ENCODE results near the gene ZBTB20. TPM values are rescaled to one million over a fixed set of nuclear protein-coding genes. Genes with fewer than 3 reads are reported as not detected.

ZBTB20 gene
- total RNA-seq, 6 donors from 2014 or later, result 40.0 to 150 (median 65.8) TPM

DNA sequence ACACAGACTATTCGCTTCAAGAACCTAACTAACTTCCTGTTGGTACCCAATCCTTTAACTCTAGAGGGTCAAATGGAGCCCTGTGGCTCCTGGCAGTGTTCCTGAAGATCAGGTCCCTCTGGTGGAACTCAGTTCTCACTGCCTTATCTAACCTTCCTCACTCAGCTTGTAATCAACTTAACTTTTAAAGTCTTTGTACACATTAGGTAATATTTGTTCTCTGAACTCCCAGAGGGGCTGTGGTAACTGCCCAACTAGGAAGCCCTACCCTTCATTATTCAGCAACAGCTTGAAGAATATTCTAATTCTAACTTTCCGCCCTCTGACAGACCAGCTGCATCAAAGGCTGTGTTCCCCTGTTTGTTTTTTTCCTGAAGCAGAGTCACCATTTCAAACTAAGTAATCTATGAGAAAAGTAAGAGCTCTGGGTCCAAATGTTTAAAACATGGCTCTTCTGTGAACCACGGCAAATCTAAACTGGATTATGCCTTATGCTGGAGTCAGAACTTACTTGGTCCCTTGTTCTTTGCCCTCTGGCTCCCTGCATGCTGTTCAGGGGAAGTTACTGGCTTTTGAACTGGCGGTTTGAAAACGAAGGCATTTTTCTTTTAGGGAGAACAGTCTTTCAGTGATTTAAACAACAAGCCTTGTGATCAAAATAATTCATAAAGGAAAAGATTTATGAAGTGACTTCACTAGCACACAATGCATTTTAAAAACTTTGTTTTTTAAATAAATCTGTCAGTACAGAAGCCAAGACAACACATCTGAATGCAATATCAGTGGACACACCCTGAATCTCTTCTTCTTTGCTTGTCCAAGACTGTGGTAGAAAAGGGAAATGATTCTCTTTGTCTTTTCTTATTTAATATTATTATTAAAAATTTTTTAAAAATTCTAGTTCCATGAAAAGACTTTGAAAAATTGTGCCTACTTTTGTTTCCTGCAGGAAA is 487.7 kb downstream of the ZBTB20 start:
- 54 to 57% methylated on average over 5 of the region's 5 CpGs for WGBS, 2 donors
- ATAC-seq (ENCODE audit: low FRiP score in 2 of 2), result peak; percentile 69 to 87
- Histone ChIP-seq H3K27ac (peak overlapping the region; percentile 13 to 78 (median 48)), H3K9me3 (no peaks in the 10 kb centered on the region), H3K36me3 (no peaks in the 10 kb centered on the region), H3K4me3 (no peak overlapping the region), H3K27me3 (no peaks in the 10 kb centered on the region), H3K4me1 (peaks cover 4 to 17% (median 11%) of the 10 kb centered on the region in 4 donors)
- TF ChIP-seq EP300 (IDR thresholded peaks at IDR 0.05), result no peak
- TF ChIP-seq, protein P1, sequence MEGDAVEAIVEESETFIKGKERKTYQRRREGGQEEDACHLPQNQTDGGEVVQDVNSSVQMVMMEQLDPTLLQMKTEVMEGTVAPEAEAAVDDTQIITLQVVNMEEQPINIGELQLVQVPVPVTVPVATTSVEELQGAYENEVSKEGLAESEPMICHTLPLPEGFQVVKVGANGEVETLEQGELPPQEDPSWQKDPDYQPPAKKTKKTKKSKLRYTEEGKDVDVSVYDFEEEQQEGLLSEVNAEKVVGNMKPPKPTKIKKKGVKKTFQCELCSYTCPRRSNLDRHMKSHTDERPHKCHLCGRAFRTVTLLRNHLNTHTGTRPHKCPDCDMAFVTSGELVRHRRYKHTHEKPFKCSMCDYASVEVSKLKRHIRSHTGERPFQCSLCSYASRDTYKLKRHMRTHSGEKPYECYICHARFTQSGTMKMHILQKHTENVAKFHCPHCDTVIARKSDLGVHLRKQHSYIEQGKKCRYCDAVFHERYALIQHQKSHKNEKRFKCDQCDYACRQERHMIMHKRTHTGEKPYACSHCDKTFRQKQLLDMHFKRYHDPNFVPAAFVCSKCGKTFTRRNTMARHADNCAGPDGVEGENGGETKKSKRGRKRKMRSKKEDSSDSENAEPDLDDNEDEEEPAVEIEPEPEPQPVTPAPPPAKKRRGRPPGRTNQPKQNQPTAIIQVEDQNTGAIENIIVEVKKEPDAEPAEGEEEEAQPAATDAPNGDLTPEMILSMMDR (IDR thresholded peaks at IDR 0.05), result peak in 2 of 6 experiments; percentile 15 to 22
- DNase-seq, result peak in 1 of 2 donors; percentile 65

DNA sequence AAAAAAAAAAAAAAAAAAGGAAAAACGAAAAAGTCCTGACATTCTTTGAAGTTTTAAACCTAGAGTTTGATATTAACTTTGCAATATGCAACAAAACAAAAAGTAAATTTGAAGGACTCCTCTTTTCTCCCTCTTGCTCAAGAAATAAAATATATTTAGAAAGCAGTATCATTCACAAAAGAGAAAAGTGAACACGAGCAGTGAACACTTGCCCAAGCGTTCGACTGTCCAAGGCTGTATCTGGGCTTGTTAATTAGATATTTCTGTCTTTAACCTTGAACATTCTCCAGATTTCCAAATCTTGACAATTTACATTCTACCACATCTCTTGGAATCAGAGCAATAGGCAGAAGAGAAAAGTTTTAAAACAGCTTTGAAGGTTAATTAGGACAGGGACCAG is 495.5 kb downstream of the ZBTB20 start:
- TF ChIP-seq EP300 (IDR thresholded peaks at IDR 0.05) (no peak), POLR2AphosphoS5 (IDR thresholded peaks at IDR 0.05) (no peak), POLR2A (IDR thresholded peaks at IDR 0.05) (no peak)
- TF ChIP-seq, protein P1 (IDR thresholded peaks at IDR 0.05), result no peak
- Histone ChIP-seq H3K27me3 (no peaks in the 10 kb centered on the region), H3K27ac (no peak overlapping the region), H3K36me3 (no peaks in the 10 kb centered on the region), H3K4me1 (peaks cover 0 to 7% (median 2%) of the 10 kb centered on the region in 4 donors), H3K9me3 (no peaks in the 10 kb centered on the region), H3K4me3 (no peak overlapping the region)
- 87 to 93% methylated on average over 4 of the region's 4 CpGs for WGBS, 2 donors
- ATAC-seq (ENCODE audit: low FRiP score in 2 of 2) (no peak), DNase-seq (no peak)

DNA sequence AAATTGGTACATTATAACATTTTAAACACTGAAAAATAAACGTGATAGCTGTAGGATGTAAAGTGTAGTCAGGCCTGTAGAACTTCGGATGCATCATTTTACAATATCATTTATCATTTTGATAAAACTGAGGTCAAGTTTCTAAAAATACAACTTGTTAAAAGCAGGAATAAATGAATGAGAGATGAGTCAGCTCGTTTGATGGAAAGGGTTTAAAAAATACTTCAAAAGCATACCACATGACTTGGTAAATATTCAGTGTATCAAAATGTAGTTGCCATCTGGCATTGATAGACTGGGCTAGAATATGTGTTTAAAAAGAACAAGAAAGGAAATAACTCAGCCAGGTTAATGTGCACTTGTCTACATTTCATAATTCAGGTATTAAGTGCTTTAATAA is 496.3 kb downstream of the ZBTB20 start:
- Histone ChIP-seq H3K27ac (no peak overlapping the region), H3K9me3 (no peaks in the 10 kb centered on the region), H3K4me1 (peaks cover 0 to 7% (median 2%) of the 10 kb centered on the region in 4 donors), H3K4me3 (no peak overlapping the region), H3K27me3 (no peaks in the 10 kb centered on the region), H3K36me3 (no peaks in the 10 kb centered on the region)
- TF ChIP-seq POLR2AphosphoS5 (IDR thresholded peaks at IDR 0.05), result no peak
- TF ChIP-seq POLR2A (IDR thresholded peaks at IDR 0.05), result no peak
- no peak for TF ChIP-seq EP300 (IDR thresholded peaks at IDR 0.05)
- TF ChIP-seq, protein P1 (IDR thresholded peaks at IDR 0.05), result no peak
- ATAC-seq (ENCODE audit: low FRiP score in 2 of 2) (peak in 1 of 2 donors; percentile 12), DNase-seq (no peak)
- WGBS, 2 donors, result 29% methylated on average over 3 of the region's 3 CpGs

DNA sequence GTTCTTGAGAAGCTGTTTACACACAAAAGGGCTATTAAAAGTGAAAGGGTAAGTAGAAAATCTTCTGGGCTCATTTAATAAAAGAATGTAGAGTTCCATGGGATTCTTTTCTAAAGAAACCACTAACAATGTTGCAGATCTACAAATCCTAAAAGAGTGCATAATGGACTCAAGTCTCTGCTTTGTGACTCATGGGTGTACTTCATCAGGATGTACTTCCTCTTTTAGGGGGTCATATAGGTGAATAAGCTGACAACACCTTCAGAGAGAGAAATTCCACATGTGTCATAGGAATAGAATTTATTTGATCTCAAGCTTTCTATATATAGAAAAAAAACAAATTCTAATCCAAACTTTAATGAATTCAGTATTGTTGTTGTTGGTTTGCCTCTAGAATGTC is 497.8 kb downstream of the ZBTB20 start:
- TF ChIP-seq POLR2AphosphoS5 (IDR thresholded peaks at IDR 0.05) (no peak), POLR2A (IDR thresholded peaks at IDR 0.05) (no peak), EP300 (IDR thresholded peaks at IDR 0.05) (no peak)
- TF ChIP-seq, protein P1 (IDR thresholded peaks at IDR 0.05), result no peak
- H3K4me1 ChIP-seq, result peaks cover 0 to 7% (median 2%) of the 10 kb centered on the region in 4 donors
- ATAC-seq (ENCODE audit: low FRiP score in 2 of 2) (no peak), DNase-seq (no peak)
- no peaks in the 10 kb centered on the region for H3K9me3 ChIP-seq
- H3K36me3 ChIP-seq, result no peaks in the 10 kb centered on the region
- no peak overlapping the region for H3K27ac ChIP-seq
- H3K4me3 ChIP-seq, result no peak overlapping the region
- H3K27me3 ChIP-seq, result no peaks in the 10 kb centered on the region
